ENCODE data around the gene TRIM46.

DNA sequence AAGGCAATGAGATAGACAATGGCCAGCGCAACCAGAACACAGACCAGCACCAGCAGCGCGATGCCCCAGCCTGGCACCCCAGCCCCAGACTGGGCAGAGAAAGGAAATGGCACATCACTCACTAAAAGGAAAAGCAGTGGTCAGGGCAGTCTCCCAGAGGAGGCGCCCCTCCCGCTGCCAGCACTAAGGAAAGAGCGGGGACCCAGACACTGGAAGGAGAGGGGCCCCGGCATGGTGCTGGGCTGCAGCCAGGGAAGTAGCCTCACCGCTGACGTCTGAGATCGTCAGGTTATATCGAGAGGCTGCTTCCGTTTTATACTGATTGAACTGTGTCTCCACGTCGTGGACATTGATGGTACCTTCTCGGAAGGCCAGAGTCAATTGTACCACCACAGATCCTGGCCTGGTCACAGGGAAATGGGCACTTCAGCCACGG, 13.8 kb downstream of the TRIM46 start:
- TF ChIP-seq, protein P1, sequence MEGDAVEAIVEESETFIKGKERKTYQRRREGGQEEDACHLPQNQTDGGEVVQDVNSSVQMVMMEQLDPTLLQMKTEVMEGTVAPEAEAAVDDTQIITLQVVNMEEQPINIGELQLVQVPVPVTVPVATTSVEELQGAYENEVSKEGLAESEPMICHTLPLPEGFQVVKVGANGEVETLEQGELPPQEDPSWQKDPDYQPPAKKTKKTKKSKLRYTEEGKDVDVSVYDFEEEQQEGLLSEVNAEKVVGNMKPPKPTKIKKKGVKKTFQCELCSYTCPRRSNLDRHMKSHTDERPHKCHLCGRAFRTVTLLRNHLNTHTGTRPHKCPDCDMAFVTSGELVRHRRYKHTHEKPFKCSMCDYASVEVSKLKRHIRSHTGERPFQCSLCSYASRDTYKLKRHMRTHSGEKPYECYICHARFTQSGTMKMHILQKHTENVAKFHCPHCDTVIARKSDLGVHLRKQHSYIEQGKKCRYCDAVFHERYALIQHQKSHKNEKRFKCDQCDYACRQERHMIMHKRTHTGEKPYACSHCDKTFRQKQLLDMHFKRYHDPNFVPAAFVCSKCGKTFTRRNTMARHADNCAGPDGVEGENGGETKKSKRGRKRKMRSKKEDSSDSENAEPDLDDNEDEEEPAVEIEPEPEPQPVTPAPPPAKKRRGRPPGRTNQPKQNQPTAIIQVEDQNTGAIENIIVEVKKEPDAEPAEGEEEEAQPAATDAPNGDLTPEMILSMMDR (IDR thresholded peaks at IDR 0.05; ENCODE audit: low read depth, low read length): no peak
- TF ChIP-seq, protein P2, sequence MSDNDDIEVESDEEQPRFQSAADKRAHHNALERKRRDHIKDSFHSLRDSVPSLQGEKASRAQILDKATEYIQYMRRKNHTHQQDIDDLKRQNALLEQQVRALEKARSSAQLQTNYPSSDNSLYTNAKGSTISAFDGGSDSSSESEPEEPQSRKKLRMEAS (IDR thresholded peaks at IDR 0.05; ENCODE audit: low read depth, low read length): no peak

Measured in NB4 (cell line).